Upper lobe of right lung (tissue), 1 donor: Measurements from ENCODE around the gene ABCC5. TPM values are rescaled to one million over a fixed set of nuclear protein-coding genes. Genes with fewer than 3 reads are reported as not detected.

ENCODE experiments used
- ATAC-seq: fragments of 200-7000 bp; cut with Tn5 transposase; one replicate; pipeline ENCODE4 v1.9.1; 2020; ENCODE audit warnings: mild to moderate bottlenecking, moderate library complexity
- DNase-seq: peaks from one replicate; pipeline ENCODE4 v3.0.0-alpha.2; 2020
- H3K27ac ChIP-seq: fragments of 200-600 bp; one replicate; pipeline ENCODE4 v1.8.0; 2022
- H3K27me3 ChIP-seq: fragments of 200-600 bp; one replicate; pipeline ENCODE4 v1.8.0; 2022; ENCODE audit warnings: mild to moderate bottlenecking
- H3K36me3 ChIP-seq: fragments of 200-600 bp; one replicate; pipeline ENCODE4 v1.8.0; 2022
- H3K4me1 ChIP-seq: fragments of 200-600 bp; one replicate; pipeline ENCODE4 v1.8.0; 2022
- H3K4me3 ChIP-seq: fragments of 200-600 bp; one replicate; pipeline ENCODE4 v1.8.0; 2022; ENCODE audit warnings: mild to moderate bottlenecking
- H3K9me3 ChIP-seq: fragments of 200-600 bp; one replicate; pipeline ENCODE4 v1.8.0; 2022
- CTCF ChIP-seq: fragments of 200-600 bp; IDR thresholded peaks from one replicate; pipeline ENCODE4 v1.8.0; 2022; ENCODE audit warnings: antibody characterized with exemption
- intact Hi-C: fragments of 100-400 bp; cut with DNase I; formaldehyde crosslinking; loops from one replicate; pipeline ENCODE4 v1.11.0; 2022
- total RNA-seq: library from RNA; stranded (reverse); fragmentation: NEBNext Ultra II Directional; extraction: Animal tissue kit (Norgen Biotek cat#: 25700); gene quantifications from one replicate; pipeline ENCODE4 v1.2.1, GENCODE V29; 2021
- donor health status: DM: no; HTN: yes; CAD: no; lungs with severe emphysema.

The ABCC5 gene
- total RNA-seq, 1 donor from 2014 or later, result 33.5 TPM

- no peaks in the 10 kb centered on the region for H3K36me3 ChIP-seq
- H3K4me3 ChIP-seq, result no peak overlapping the region
- no peaks in the 10 kb centered on the region for H3K4me1 ChIP-seq
- no peak for TF ChIP-seq CTCF
- no peak for DNase-seq
- no peak overlapping the region for H3K27ac ChIP-seq
- intact Hi-C loops, result loop anchor here (10.0 kb wide), 1 partner anchor 122 kb away; the partner anchor contains the start of gene ABCC5
- H3K27me3 ChIP-seq, result no peaks in the 10 kb centered on the region
- no peaks in the 10 kb centered on the region for H3K9me3 ChIP-seq
- no peak for ATAC-seq
Measured at GRCh38 chr3:183892610-183893214, 125.0 kb downstream of the ABCC5 start.

DNA sequence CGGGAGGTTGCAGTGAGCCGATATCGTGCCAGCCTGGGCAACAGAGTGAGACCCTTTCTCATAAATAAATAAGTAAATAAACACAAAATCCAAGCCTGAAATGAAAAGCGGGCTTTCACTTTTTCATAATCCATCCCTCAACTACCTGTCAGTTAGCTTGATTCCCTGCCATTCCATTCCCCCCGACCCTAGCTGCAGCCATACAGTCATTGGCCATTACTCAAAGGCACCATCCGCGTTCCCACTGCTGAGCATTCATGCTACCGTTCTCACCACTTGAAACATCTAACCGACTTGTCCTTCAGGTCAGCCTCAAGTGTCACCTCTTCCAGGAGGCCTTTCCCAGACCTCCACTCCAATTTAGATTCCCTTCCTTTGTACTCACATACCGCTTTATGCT is 131.9 kb downstream of the ABCC5 start:
- no peak overlapping the region for H3K4me3 ChIP-seq
- H3K36me3 ChIP-seq, result peaks cover 5% of the 10 kb centered on the region
- ATAC-seq, result no peak
- intact Hi-C loops, result no loop called here
- H3K4me1 ChIP-seq, result peaks cover 19% of the 10 kb centered on the region
- no peaks in the 10 kb centered on the region for H3K27me3 ChIP-seq
- no peaks in the 10 kb centered on the region for H3K9me3 ChIP-seq
- H3K27ac ChIP-seq, result no peak overlapping the region
- no peak for DNase-seq
- TF ChIP-seq CTCF, result no peak

GRCh38 chr3:183884427-183885296 is 133.0 kb downstream of the ABCC5 start, which contains the start of gene PARL:
PARL (minus strand) TSS chr3:183884880; CDS start chr3:183884846, 34 bp downstream.
- Histone ChIP-seq H3K27me3 (no peaks in the 10 kb centered on the region), H3K36me3 (peaks cover 5% of the 10 kb centered on the region), H3K4me3 (peak within 1 kb of the TSS; percentile 90), H3K9me3 (no peaks in the 10 kb centered on the region), H3K4me1 (peaks cover 19% of the 10 kb centered on the region), H3K27ac (peak within 1 kb of the TSS; percentile 84)
- peak; percentile 97 for TF ChIP-seq CTCF
- intact Hi-C loops, result no loop called here
- DNase-seq (peak; percentile 98), ATAC-seq (peak; percentile 100)

DNA sequence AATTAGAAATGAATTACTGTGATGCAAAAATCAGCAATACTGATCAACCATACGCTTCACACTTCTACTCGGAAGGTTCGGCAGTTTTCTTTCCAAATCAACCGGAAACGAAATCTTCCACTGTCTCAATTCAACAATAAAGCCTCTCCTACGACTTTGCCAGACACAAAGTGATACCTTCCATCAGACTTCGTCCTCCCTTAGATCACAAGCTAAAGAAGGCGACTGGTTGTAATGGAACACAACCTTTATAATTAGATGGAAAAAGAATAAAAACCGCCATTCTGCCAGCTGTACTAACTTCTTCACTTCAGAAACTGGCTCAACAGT is 133.6 kb downstream of the ABCC5 start:
- DNase-seq (no peak), ATAC-seq (no peak)
- Histone ChIP-seq H3K4me1 (peaks cover 19% of the 10 kb centered on the region), H3K27ac (peak overlapping the region; percentile 84), H3K4me3 (peak overlapping the region; percentile 90), H3K9me3 (no peaks in the 10 kb centered on the region), H3K27me3 (no peaks in the 10 kb centered on the region), H3K36me3 (peaks cover 5% of the 10 kb centered on the region)
- intact Hi-C loops, result no loop called here
- no peak for TF ChIP-seq CTCF

GRCh38 chr3:183883291-183884096 is 134.2 kb downstream of the ABCC5 start:
- Histone ChIP-seq H3K27ac (peak overlapping the region; percentile 84), H3K9me3 (no peaks in the 10 kb centered on the region)

More at GRCh38 chr3:183883291-183884096, 134.2 kb downstream of the ABCC5 start:
- Histone ChIP-seq H3K4me3 (peak overlapping the region; percentile 90), H3K27me3 (no peaks in the 10 kb centered on the region), H3K36me3 (peaks cover 5% of the 10 kb centered on the region), H3K4me1 (peaks cover 19% of the 10 kb centered on the region)
- ATAC-seq, result no peak
- no peak for TF ChIP-seq CTCF
- intact Hi-C loops, result no loop called here
- DNase-seq, result no peak
